Stimulated activated CD4-positive, alpha-beta T cell treated with anti-CD3 and anti-CD28 coated beads, Interleukin-15, amount 100 ng/mL, for 1 hour (primary cell): Measurements from ENCODE around the gene MAN2B2.
"Not testable (repeated sequence)": the region's sequence is repeated elsewhere in the genome, so short reads cannot be mapped to it uniquely, and the experiment has no call there.

Experiments
- DNase-seq, 2 donors: peaks; one replicate each; pipeline ENCODE4 v3.0.0-alpha.2; 2020; ENCODE audit warnings: low read depth in 1 of 2, low spot score in 1 of 2

The MAN2B2 gene

DNA sequence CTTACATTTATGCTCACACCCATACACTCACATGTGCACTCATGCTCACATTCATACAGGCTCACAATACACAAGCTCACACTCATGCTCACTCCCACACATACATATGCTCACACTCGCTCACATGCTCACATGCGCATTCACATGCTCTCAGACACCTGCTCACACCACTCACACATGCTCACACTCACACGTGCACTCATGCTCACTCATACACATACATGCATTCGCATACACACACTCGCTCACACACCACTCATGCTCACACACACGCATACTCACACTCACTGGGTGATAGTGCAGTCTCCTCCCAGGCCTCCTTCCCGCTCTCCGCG lies 90.3 kb downstream of the MAN2B2 start:
- DNase-seq: no peak

DNA sequence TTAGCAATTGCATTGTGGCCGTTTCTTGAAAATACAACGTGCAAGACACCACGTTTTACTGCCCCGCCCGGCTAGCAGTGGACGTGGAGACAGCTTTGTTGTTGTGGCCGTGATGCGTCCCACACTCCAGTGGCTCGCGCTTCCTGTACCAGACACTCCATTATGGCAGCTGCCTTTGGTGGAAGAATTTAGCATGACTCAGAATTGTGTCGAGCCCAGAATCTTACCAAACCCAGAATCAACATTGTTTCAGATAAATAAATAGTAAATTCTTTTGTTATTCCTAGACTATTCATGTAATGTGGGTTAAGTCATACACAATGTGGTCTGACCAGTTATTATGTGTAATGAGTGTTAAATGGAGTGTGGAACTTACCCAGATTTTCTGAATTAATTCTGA lies 93.4 kb downstream of the MAN2B2 start:
- DNase-seq: no peak

GRCh38 chr4:6671648-6672047 lies 96.7 kb downstream of the MAN2B2 start:
- DNase-seq: no peak

DNA sequence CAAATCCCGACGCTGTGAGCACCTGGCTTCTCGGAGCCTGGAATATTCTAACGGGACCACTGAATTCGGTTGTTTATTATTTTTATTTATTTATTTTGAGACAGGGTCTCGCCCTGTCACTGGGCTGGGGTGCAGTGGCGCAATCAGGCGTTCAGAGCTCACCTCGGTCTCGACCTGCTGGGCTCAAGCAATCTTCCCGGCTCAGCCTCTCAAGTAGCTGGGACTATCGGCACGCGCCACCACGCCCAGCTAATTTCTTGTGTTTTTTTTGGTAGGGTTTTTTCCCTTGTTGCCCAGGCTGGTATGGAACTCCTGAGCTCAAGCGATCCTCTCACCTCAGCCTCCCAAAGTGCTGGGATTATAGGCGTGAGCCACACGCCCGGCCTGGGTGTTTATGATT lies 97.1 kb downstream of the MAN2B2 start:
- DNase-seq: no peak

GRCh38 chr4:6672541-6673190 lies 97.7 kb downstream of the MAN2B2 start:
- not testable (repeated sequence) for DNase-seq
